Endothelial cell of umbilical vein (primary cell): ENCODE measurements around the gene TESK2. TPM values are rescaled to one million over a fixed set of nuclear protein-coding genes. Genes with fewer than 3 reads are reported as not detected.
"Not testable (repeated sequence)": the region's sequence is repeated elsewhere in the genome, so short reads cannot be mapped to it uniquely, and the experiment has no call there.

Source experiments
- BruUV-seq: library from RNA; stranded (reverse); fragments of 400-500 nt; replicated peaks from 2 replicates; lab custom pipeline; 2021; lab: Mats Ljungman, UMichigan
- CTCF ChIA-PET: fragments of 300-600, 350-600 bp; sonication (Branson Sonifier 250); formaldehyde crosslinking; loops from one replicate; lab custom pipeline; 2021; ENCODE audit warnings: antibody characterized with exemption, inconsistent platforms; lab: Charles Lee
- POLR2A ChIA-PET: fragments of 300-600, 350-600 bp; sonication (Branson Sonifier 250); formaldehyde crosslinking; loops from one replicate; lab custom pipeline; 2021; ENCODE audit warnings: antibody characterized with exemption, inconsistent platforms; lab: Charles Lee
- DNase-seq: peaks from one replicate; pipeline ENCODE4 v3.0.0-alpha.2; 2011; ENCODE audit warnings: low read depth, low spot score
- FAIRE-seq: peaks from 2 replicates; lab custom pipeline; 2011; peaks lifted over from hg19 to GRCh38; lab: Jason Lieb, UNC
- H2AFZ ChIP-seq: 2 replicates; pipeline ENCODE4 v1.6.0; 2012; ENCODE audit warnings: low read depth, low read length, control low read depth, inconsistent platforms
- H3K27ac ChIP-seq: 2 replicates; pipeline ENCODE4 v1.5.1; 2011; ENCODE audit warnings: low read depth, mild to moderate bottlenecking, control low read depth, low read length, moderate library complexity; ENCODE audit not compliant: insufficient read depth
- H3K27me3 ChIP-seq, 2 experiments: 2 replicates each; pipeline versions ENCODE4 v1.6.0 to v1.6.1; 2011; ENCODE audit warnings: low read length in 2 of 2, mixed read lengths in 1 of 2; ENCODE audit not compliant: control insufficient read depth in 2 of 2, insufficient read depth in 2 of 2
- H3K36me3 ChIP-seq, 2 experiments: 2 replicates in 1 of 2; 3 replicates in 1 of 2; pipeline ENCODE4 v1.5.1; 2011; ENCODE audit warnings: low read length in 2 of 2, mild to moderate bottlenecking in 1 of 2, moderate library complexity in 1 of 2; ENCODE audit not compliant: control insufficient read depth in 2 of 2, insufficient read depth in 2 of 2; ENCODE audit errors: extremely low read depth in 1 of 2
- H3K4me1 ChIP-seq: 3 replicates; pipeline ENCODE4 v1.5.1; 2011; ENCODE audit warnings: mild to moderate bottlenecking, low read length; ENCODE audit not compliant: control insufficient read depth, insufficient read depth; ENCODE audit errors: extremely low read depth
- H3K4me2 ChIP-seq: 2 replicates; pipeline ENCODE4 v1.6.1; 2011; ENCODE audit warnings: low read length, control low read depth, mixed read lengths; ENCODE audit not compliant: insufficient read depth
- H3K4me3 ChIP-seq, 3 experiments: fragments of 200-600 bp in 1 of 3; sonication (generic), shearing (Covaris generic) in 1 of 3; replicated peaks in 1 of 3; 2 replicates each; pipeline ENCODE4 v1.5.1; 2011 to 2016; ENCODE audit warnings: control low read depth in 3 of 3, low read length in 3 of 3, mild to moderate bottlenecking in 2 of 3, inconsistent platforms in 1 of 3, low read depth in 1 of 3, moderate library complexity in 1 of 3; ENCODE audit not compliant: insufficient read depth in 1 of 3
- H3K79me2 ChIP-seq: 2 replicates; pipeline ENCODE4 v1.6.0; 2012; ENCODE audit warnings: low read length, inconsistent platforms; ENCODE audit not compliant: control insufficient read depth, insufficient read depth
- H3K9ac ChIP-seq: replicated peaks from 2 replicates; pipeline ENCODE3; 2011; ENCODE audit warnings: low read length, control low read depth; ENCODE audit not compliant: insufficient read depth; ENCODE audit errors: extremely low read depth
- H3K9me1 ChIP-seq: replicated peaks from 3 replicates; pipeline ENCODE4 v1.6.0; 2011; ENCODE audit warnings: mild to moderate bottlenecking, low read length; ENCODE audit not compliant: control insufficient read depth, insufficient read depth; ENCODE audit errors: extremely low read depth
- H3K9me3 ChIP-seq: replicated peaks from 2 replicates; pipeline ENCODE4 v1.5.1; 2012; ENCODE audit warnings: low read length, inconsistent platforms; ENCODE audit not compliant: control insufficient read depth, insufficient read depth
- H4K20me1 ChIP-seq: replicated peaks from 2 replicates; pipeline ENCODE3; 2011; ENCODE audit warnings: mild to moderate bottlenecking, low read length; ENCODE audit not compliant: control insufficient read depth, insufficient read depth; ENCODE audit errors: extremely low read depth
- EZH2 ChIP-seq: IDR thresholded peaks from 2 replicates; pipeline ENCODE4 v1.6.1; 2012; ENCODE audit warnings: borderline replicate concordance, low read depth, mild to moderate bottlenecking, moderate library complexity, low read length, inconsistent platforms; ENCODE audit not compliant: severe bottlenecking
- FOS ChIP-seq: IDR thresholded peaks from 2 replicates; pipeline ENCODE4 v1.6.1; 2011; ENCODE audit warnings: mild to moderate bottlenecking, low read length, moderate library complexity, borderline replicate concordance; ENCODE audit not compliant: insufficient read depth
- GATA2 ChIP-seq: IDR thresholded peaks from 2 replicates; pipeline ENCODE4 v1.7.0; 2011; ENCODE audit warnings: low read depth, mild to moderate bottlenecking, moderate library complexity, mixed read lengths, low read length; ENCODE audit not compliant: insufficient read length, insufficient read depth
- JUN ChIP-seq: IDR thresholded peaks from 2 replicates; pipeline ENCODE4 v1.6.1; 2011; ENCODE audit warnings: borderline replicate concordance, low read depth; ENCODE audit not compliant: insufficient read length, insufficient read depth
- MYC ChIP-seq: IDR thresholded peaks from one replicate; pipeline ENCODE4 v1.6.1; 2011; ENCODE audit warnings: mild to moderate bottlenecking, low read depth, low read length
- POLR2A ChIP-seq: IDR thresholded peaks from 2 replicates; pipeline ENCODE4 v1.6.1; 2012; ENCODE audit warnings: low read depth, mild to moderate bottlenecking, control low read depth, low read length
- POLR2AphosphoS5 ChIP-seq: IDR thresholded peaks from 2 replicates; pipeline ENCODE4 v1.6.1; 2012; ENCODE audit warnings: low read depth, mild to moderate bottlenecking, control low read depth, low read length, moderate library complexity; ENCODE audit not compliant: insufficient read depth
- dilution Hi-C: fragments of 300-500 bp; cut with MboI; formaldehyde crosslinking; loops from one replicate; pipeline ENCODE4 v1.15.0; 2019; ENCODE audit warnings: low sequenced_read_pairs; ENCODE audit not compliant: extremely low pct_ligation_motif_present
- intact Hi-C: fragments of 100-400 bp; cut with micrococcal nuclease; formaldehyde crosslinking; loops from one replicate; pipeline ENCODE4 v1.10.0; 2022
- polyA plus RNA-seq, 4 experiments: library from polyadenylated mRNA; depleted of rRNA in 3 of 4; stranded (reverse) in 3 of 4; unstranded in 1 of 4; fragments of >200 nt; gene quantifications; 2 replicates each; pipeline versions ENCODE4 v1.2.1 to v1.2.3, GENCODE V29; 2011 to 2012; ENCODE audit warnings: missing spikeins in 1 of 4
- total RNA-seq: library from RNA; stranded (reverse); gene quantifications from 2 replicates; pipeline ENCODE4 v1.2.3, GENCODE V29; 2021
- TF ChIP-seq, protein P1 (sequence below), 2 donors: IDR thresholded peaks; 1 replicate in 1 of 2; 2 replicates in 1 of 2; pipeline ENCODE4 v1.5.1; 2011; ENCODE audit warnings: low read length in 2 of 2, mild to moderate bottlenecking in 2 of 2, moderate library complexity in 2 of 2, control low read depth in 1 of 2, inconsistent platforms in 1 of 2, low read depth in 1 of 2; ENCODE audit not compliant: insufficient read depth in 1 of 2; ENCODE audit errors: extremely low read depth in 1 of 2
- TF ChIP-seq, protein P2 (sequence below): IDR thresholded peaks from 2 replicates; pipeline ENCODE4 v1.6.1; 2011; ENCODE audit not compliant: insufficient read depth, insufficient read length

TESK2 gene
- total and polyA plus RNA-seq, 2 donors (not counting 3 experiments of a cell fraction or from before 2014, with no cell fraction given), result 2.1 to 2.6 TPM

DNA sequence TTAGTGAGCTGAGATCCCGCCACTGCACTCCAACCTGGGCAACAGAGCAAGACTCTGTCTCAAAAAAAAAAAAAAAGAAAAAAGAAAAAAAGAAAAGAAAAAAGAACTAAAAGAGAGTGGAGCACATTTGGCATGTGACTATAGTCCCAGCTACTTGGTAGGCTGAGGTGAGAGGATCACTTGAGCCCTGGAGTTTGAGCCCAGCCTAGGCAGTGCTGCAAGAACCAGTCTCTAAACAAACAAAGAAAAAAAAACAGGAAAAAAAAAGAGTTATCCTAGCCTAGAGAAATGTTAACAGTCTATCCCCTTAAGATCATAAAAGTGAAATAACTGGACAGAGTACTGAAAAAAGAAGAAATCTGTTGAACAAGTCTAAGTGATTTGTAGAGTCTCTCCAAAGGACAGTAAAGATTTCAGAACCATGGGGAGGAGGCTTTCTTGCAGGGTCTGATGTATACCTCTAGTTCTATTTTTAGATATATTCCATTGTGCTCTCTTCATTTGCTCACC lies 35.2 kb upstream of the TESK2 start:
- no peaks in the 10 kb centered on the region for H3K9me1 ChIP-seq

DNA sequence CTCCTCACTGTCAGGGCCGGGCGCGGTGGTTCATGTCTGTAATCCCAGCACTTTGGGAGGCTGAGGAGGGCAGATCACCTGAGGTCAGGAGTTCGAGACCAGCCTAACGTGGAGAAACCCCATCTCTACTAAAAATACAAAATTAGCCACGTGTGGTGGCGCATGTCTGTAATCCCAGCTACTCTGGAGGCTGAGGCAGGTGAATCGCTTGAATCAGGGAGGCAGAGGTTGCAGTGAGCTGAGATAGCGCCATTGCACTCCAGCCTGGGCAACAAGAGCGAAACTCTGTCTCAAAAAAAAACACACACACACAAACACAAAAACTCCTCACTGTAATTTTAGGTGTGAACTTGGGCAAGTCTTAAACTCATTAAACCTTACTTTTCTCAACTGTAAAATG lies 33.0 kb upstream of the TESK2 start:
- H3K4me2 ChIP-seq, H2AFZ ChIP-seq, H3K27ac ChIP-seq, FAIRE-seq, H4K20me1 ChIP-seq, H3K36me3 ChIP-seq, DNase-seq, BruUV-seq, H3K27me3 ChIP-seq, H3K4me3 ChIP-seq, intact Hi-C loops, dilution Hi-C loops, H3K9me3 ChIP-seq, H3K9ac ChIP-seq, POLR2A ChIA-PET, H3K9me1 ChIP-seq: not testable (repeated sequence)
- H3K4me1 ChIP-seq, result peaks cover 16% of the 10 kb centered on the region
- H3K79me2 ChIP-seq, result peaks cover 27% of the 10 kb centered on the region
- CTCF ChIA-PET, result interaction anchor here (1.3 kb wide), 1 partner anchor 27 kb away, joined by 4 read pairs; the partner anchor contains the start of gene AKR1A1

More for the DNA sequence above, 35.2 kb upstream of the TESK2 start:
- peaks cover 7% of the 10 kb centered on the region for H3K4me1 ChIP-seq
- DNase-seq (no peak), FAIRE-seq (no peak)
- BruUV-seq, result no TSS peak
- no peak overlapping the region for H3K4me2 ChIP-seq
- TF ChIP-seq MYC (no peak), POLR2AphosphoS5 (no peak), JUN (no peak), GATA2 (no peak), FOS (no peak), POLR2A (no peak), EZH2 (no peak)
- TF ChIP-seq, protein P1, sequence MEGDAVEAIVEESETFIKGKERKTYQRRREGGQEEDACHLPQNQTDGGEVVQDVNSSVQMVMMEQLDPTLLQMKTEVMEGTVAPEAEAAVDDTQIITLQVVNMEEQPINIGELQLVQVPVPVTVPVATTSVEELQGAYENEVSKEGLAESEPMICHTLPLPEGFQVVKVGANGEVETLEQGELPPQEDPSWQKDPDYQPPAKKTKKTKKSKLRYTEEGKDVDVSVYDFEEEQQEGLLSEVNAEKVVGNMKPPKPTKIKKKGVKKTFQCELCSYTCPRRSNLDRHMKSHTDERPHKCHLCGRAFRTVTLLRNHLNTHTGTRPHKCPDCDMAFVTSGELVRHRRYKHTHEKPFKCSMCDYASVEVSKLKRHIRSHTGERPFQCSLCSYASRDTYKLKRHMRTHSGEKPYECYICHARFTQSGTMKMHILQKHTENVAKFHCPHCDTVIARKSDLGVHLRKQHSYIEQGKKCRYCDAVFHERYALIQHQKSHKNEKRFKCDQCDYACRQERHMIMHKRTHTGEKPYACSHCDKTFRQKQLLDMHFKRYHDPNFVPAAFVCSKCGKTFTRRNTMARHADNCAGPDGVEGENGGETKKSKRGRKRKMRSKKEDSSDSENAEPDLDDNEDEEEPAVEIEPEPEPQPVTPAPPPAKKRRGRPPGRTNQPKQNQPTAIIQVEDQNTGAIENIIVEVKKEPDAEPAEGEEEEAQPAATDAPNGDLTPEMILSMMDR (IDR thresholded peaks at IDR 0.05; ENCODE audit: extremely low read depth in 1 of 2, insufficient read depth in 1 of 2, low read depth in 1 of 2, low read length in 2 of 2), result no peak
- TF ChIP-seq, protein P2, sequence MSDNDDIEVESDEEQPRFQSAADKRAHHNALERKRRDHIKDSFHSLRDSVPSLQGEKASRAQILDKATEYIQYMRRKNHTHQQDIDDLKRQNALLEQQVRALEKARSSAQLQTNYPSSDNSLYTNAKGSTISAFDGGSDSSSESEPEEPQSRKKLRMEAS, result no peak
- no peaks in the 10 kb centered on the region for H3K36me3 ChIP-seq
- H3K4me3 ChIP-seq, result no peak overlapping the region
- H3K9ac ChIP-seq, result no peak overlapping the region
- no peak overlapping the region for H2AFZ ChIP-seq
- dilution Hi-C loops (no loop called here), intact Hi-C loops (no loop called here)
- CTCF ChIA-PET, result no interaction called here
- no peaks in the 10 kb centered on the region for H4K20me1 ChIP-seq
- no peaks in the 10 kb centered on the region for H3K27me3 ChIP-seq
- POLR2A ChIA-PET, result no interaction called here
- peaks cover 5% of the 10 kb centered on the region for H3K79me2 ChIP-seq
- H3K27ac ChIP-seq, result no peak overlapping the region
- H3K9me3 ChIP-seq, result no peaks in the 10 kb centered on the region
